Measurements from ENCODE around the gene SLC29A2. TPM values are rescaled to one million over a fixed set of nuclear protein-coding genes. Genes with fewer than 3 reads are reported as not detected.

The SLC29A2 gene
- total and polyA plus RNA-seq, 4 donors, result 1.2 to 3.3 (median 1.5) TPM

DNA sequence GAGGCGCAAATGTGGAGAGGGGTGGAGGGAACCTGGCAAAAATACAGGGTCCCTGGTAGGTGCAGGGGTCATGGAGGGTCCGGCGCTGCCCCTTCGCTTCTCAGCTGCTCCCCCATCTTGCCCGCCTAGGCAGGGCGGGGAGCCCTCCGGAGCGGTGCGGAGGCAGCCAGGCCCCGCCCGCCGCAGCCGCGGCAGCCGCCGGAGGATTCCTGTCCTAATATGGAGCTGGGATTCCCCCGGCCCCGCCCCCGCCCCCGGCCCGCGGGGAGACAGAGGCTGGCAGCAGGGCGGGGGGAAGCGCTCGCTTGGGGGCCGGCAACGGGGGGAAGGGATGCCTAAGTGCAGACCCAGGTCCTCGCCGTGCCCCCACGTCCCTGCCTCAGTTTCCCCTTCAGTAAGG lies 48.3 kb upstream of the SLC29A2 start:
- Histone ChIP-seq H3K4me3 (ENCODE audit: low read depth in 1 of 3, low read length in 3 of 3) (no peak overlapping the region), H3K36me3 (ENCODE audit: control insufficient read depth in 4 of 4, insufficient read depth in 3 of 4, low read depth in 1 of 4, low read length in 3 of 4) (no peaks in the 10 kb centered on the region), H3K9me3 (ENCODE audit: control insufficient read depth in 4 of 4, low read length in 3 of 4) (no peaks in the 10 kb centered on the region), H3K9ac (ENCODE audit: low read depth in 1 of 2, low read length in 2 of 2) (no peak overlapping the region), H3K27ac (ENCODE audit: low read depth in 1 of 2, low read length in 2 of 2) (no peak overlapping the region), H3K4me1 (ENCODE audit: control insufficient read depth in 4 of 4, insufficient read depth in 4 of 4, low read length in 3 of 4) (peaks cover 0 to 6% (median 0%) of the 10 kb centered on the region in 4 donors), H3K27me3 (ENCODE audit: control insufficient read depth in 4 of 4, insufficient read depth in 4 of 4, low read length in 3 of 4) (peaks cover 0 to 6% (median 0%) of the 10 kb centered on the region in 4 donors)
- WGBS, result 7% methylated on average over 30 of the region's 30 CpGs
- TF ChIP-seq FOXA1 (IDR thresholded peaks at IDR 0.05) (no peak), MAX (IDR thresholded peaks at IDR 0.05) (no peak), RXRA (IDR thresholded peaks at IDR 0.05) (no peak), YY1 (IDR thresholded peaks at IDR 0.05) (no peak), EGR1 (IDR thresholded peaks at IDR 0.05; ENCODE audit: low read depth in 2 of 2) (no peak), CTCF (IDR thresholded peaks at IDR 0.05; ENCODE audit: low read depth, low read length, missing input control) (no peak), HNF4A (conservative IDR thresholded peaks at IDR 0.05) (no peak), SP1 (IDR thresholded peaks at IDR 0.05) (no peak), GABPA (IDR thresholded peaks at IDR 0.05 in 1 of 2, conservative IDR thresholded peaks at IDR 0.05 in 1 of 2) (no peak), FOXA2 (IDR thresholded peaks at IDR 0.05) (no peak), NR2F2 (IDR thresholded peaks at IDR 0.05) (no peak), ATF3 (IDR thresholded peaks at IDR 0.05) (no peak), RAD21 (IDR thresholded peaks at IDR 0.05) (no peak)
- TF ChIP-seq, protein P1, sequence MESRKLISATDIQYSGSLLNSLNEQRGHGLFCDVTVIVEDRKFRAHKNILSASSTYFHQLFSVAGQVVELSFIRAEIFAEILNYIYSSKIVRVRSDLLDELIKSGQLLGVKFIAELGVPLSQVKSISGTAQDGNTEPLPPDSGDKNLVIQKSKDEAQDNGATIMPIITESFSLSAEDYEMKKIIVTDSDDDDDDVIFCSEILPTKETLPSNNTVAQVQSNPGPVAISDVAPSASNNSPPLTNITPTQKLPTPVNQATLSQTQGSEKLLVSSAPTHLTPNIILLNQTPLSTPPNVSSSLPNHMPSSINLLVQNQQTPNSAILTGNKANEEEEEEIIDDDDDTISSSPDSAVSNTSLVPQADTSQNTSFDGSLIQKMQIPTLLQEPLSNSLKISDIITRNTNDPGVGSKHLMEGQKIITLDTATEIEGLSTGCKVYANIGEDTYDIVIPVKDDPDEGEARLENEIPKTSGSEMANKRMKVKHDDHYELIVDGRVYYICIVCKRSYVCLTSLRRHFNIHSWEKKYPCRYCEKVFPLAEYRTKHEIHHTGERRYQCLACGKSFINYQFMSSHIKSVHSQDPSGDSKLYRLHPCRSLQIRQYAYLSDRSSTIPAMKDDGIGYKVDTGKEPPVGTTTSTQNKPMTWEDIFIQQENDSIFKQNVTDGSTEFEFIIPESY (IDR thresholded peaks at IDR 0.05), result no peak
- no peak for DNase-seq (ENCODE audit: low spot score)

- no peak for DNase-seq (ENCODE audit: low spot score)
- H3K36me3 ChIP-seq (ENCODE audit: control insufficient read depth in 4 of 4, insufficient read depth in 3 of 4, low read depth in 1 of 4, low read length in 3 of 4), result no peaks in the 10 kb centered on the region
- no peak overlapping the region for H3K27ac ChIP-seq (ENCODE audit: low read depth in 1 of 2, low read length in 2 of 2)
- H3K4me3 ChIP-seq (ENCODE audit: low read depth in 1 of 3, low read length in 3 of 3), result no peak overlapping the region
- TF ChIP-seq REST (IDR thresholded peaks at IDR 0.05) (peak; percentile 90), YY1 (IDR thresholded peaks at IDR 0.05) (no peak)
- H3K4me1 ChIP-seq (ENCODE audit: control insufficient read depth in 4 of 4, insufficient read depth in 4 of 4, low read length in 3 of 4), result peaks cover 0 to 6% (median 0%) of the 10 kb centered on the region in 4 donors
- no peaks in the 10 kb centered on the region for H3K9me3 ChIP-seq (ENCODE audit: control insufficient read depth in 4 of 4, low read length in 3 of 4)
- WGBS, result 48% methylated on average over 3 of the region's 3 CpGs
- peaks cover 0 to 6% (median 0%) of the 10 kb centered on the region in 4 donors for H3K27me3 ChIP-seq (ENCODE audit: control insufficient read depth in 4 of 4, insufficient read depth in 4 of 4, low read length in 3 of 4)
- H3K9ac ChIP-seq (ENCODE audit: low read depth in 1 of 2, low read length in 2 of 2), result no peak overlapping the region
These were observed 47.4 kb upstream of the SLC29A2 start for GRCh38 chr11:66418986-66419308.

All from liver (tissue), 9 donors.